Measurements from ENCODE around the gene COMMD1.
"Not testable (repeated sequence)": the region's sequence is repeated elsewhere in the genome, so short reads cannot be mapped to it uniquely, and the experiment has no call there.

The COMMD1 gene

GRCh38 chr2:61951881-61952280 is 46.4 kb downstream of the COMMD1 start:
- no peak for TF ChIP-seq CTCF (IDR thresholded peaks at IDR 0.05; ENCODE audit: insufficient read depth, low read depth, low read length, missing control alignments)
- DNase-seq (ENCODE audit: low read depth): no peak

DNA sequence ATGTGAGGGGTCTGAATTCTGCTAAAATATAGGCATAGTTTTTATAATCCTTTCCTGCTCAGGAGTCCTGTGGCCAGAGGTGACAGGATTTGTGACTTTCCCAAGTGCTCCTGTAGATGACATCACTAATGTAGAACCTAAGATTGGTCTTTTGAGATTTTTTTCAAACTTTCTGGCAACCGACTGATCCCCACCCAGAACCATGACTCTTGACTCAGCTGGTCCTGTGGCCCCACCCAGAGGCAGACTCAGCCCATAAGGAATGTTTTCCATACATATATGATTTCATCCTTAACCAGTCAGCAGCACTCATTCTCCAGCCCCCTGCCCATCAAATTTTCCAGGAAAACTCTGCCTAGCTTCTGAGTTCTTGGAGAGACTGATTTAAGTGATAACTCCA is 46.8 kb downstream of the COMMD1 start:
- no peak for TF ChIP-seq CTCF (IDR thresholded peaks at IDR 0.05; ENCODE audit: insufficient read depth, low read depth, low read length, missing control alignments)
- no peak for DNase-seq (ENCODE audit: low read depth)
- H3K4me3 ChIP-seq (ENCODE audit: low read depth, low read length): no peak overlapping the region

More at GRCh38 chr2:61951881-61952280, 46.4 kb downstream of the COMMD1 start:
- no peak overlapping the region for H3K4me3 ChIP-seq (ENCODE audit: low read depth, low read length)

DNA sequence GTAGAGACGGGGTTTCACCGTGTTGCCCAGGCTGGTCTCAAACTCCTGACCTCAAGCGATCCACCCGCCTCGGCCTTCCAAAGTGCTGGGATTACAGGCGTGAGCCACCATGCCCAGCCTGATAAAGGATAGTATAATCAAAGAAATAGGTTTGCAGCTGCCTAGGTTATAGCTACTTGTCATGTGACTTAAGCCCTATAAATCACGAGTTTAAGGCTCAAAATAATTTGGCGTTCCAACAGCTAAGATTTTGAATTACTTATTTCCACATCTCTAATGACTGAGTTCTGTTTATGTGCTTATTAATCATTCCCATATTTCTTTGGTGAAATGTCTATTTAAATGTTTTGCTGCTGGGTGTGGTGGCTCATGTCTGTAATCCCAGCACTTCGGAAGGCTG is 49.4 kb downstream of the COMMD1 start:
- DNase-seq (ENCODE audit: low read depth); H3K4me3 ChIP-seq (ENCODE audit: low read depth, low read length): not testable (repeated sequence)

GRCh38 chr2:61959381-61960293 is 54.2 kb downstream of the COMMD1 start:
- no peak overlapping the region for H3K4me3 ChIP-seq (ENCODE audit: low read depth, low read length)
- no peak for DNase-seq (ENCODE audit: low read depth)
- TF ChIP-seq CTCF (IDR thresholded peaks at IDR 0.05; ENCODE audit: insufficient read depth, low read depth, low read length, missing control alignments): no peak

DNA sequence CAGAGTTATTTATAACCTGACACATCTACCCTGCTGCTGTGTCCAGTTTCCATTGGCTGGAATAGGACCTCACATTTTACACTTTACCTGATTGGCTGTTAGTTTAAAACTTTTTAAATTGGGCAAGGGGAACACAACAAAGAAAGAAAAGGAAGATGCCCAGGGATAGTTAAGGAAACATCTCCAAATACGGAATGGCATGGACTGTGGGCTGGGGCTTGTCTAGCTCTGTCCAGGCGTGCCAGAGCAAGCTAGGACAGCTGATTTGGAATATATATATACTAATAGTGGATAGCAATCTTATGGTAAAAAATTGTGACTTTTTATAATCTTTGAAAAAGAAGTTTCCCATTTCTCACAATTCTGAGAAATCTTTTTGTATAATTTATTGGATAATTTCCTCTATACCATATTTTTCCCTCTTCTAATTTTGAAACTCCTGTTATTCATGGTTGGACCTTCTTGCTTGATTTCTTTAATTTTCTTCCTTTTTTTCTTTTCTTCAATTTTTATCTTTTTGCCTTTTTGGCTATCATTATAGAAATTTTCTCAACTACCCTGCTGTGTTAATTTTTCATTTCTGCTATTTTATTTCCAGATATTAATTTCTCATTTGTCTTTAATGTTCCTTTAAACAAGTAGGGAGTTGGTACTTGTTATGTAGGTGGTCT is 55.9 kb downstream of the COMMD1 start:
- TF ChIP-seq CTCF (IDR thresholded peaks at IDR 0.05; ENCODE audit: insufficient read depth, low read depth, low read length, missing control alignments): no peak
- no peak overlapping the region for H3K4me3 ChIP-seq (ENCODE audit: low read depth, low read length)
- no peak for DNase-seq (ENCODE audit: low read depth)

- no peak overlapping the region for H3K4me3 ChIP-seq (ENCODE audit: low read depth, low read length)
- no peak for TF ChIP-seq CTCF (IDR thresholded peaks at IDR 0.05; ENCODE audit: insufficient read depth, low read depth, low read length, missing control alignments)
- no peak for DNase-seq (ENCODE audit: low read depth)
Measured at GRCh38 chr2:61962095-61962984, 56.9 kb downstream of the COMMD1 start.

Measured in GM12865 (cell line).